Posterior vena cava (tissue), 2 donors: Measurements from ENCODE around the gene FRMD1. TPM values are rescaled to one million over a fixed set of nuclear protein-coding genes. Genes with fewer than 3 reads are reported as not detected.

Experiments
- DNase-seq: peaks from one replicate; pipeline ENCODE4 v3.0.0-alpha.2; 2020; ENCODE audit warnings: low spot score
- intact Hi-C, 2 donors: fragments of 100-400 bp; cut with DNase I; formaldehyde crosslinking; loops; one replicate each; pipeline versions ENCODE4 v1.14.1 to v1.14.2; 2022 to 2023
- total RNA-seq, 2 donors: library from RNA; stranded (reverse); fragmentation: NEBNext Ultra II Directional; extraction: Animal tissue kit (Norgen Biotek cat#: 25700); gene quantifications; one replicate each; pipeline ENCODE4 v1.2.1, GENCODE V29; 2021
- donor health status: DM: yes; HTN: yes; CAD: no.
- donor health status: DM: yes; HTN: yes; CAD: no.

The FRMD1 gene
- total RNA-seq, 2 donors from 2014 or later: 0.14 TPM; not detected in 1

DNA sequence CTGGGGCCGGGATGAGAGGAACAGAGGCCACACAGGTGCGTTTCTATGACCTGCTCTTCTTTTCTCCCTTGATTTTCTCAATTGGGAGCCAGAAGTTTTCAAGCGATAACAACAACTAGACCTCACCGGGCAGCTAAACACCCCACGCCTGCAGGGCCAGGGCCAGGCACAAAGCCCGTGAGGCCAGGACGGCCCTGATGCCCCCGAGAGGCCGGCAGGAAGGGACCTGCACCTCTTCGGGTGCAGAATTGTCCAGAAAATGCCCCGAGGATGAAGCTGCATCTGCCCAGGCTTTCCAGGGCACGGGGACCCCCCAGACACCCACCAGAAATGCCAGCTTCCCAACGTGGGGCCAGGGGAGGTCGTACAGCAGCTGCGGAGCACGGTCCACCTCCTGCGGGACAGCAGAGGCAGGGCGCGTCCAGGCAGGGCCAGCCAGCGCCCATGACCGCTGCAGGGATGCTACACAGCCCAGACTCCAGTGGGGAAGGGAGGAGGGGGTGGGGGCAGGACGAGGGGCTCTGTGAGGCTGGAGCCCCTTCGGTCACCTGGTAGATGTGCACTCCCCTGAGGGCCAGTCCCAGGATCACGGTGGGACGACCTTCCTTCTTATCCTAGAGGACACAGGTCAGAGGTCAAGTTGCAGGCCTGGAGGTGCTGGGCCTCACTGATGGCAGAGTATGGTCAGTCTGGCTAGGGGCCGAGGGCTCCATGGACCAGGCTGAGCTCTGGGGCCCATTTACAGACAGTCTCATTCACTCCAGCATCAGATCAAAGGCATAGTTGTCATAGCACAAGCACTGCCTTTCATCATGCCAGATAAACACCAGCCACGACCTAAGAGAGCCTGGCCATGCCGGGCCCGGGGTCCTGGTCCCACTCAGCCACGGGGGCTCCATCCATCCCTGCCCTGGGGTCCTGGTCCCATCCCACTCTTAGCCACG, 16.4 kb downstream of the FRMD1 start:
- DNase-seq: no peak
- intact Hi-C loops: no loop called here

DNA sequence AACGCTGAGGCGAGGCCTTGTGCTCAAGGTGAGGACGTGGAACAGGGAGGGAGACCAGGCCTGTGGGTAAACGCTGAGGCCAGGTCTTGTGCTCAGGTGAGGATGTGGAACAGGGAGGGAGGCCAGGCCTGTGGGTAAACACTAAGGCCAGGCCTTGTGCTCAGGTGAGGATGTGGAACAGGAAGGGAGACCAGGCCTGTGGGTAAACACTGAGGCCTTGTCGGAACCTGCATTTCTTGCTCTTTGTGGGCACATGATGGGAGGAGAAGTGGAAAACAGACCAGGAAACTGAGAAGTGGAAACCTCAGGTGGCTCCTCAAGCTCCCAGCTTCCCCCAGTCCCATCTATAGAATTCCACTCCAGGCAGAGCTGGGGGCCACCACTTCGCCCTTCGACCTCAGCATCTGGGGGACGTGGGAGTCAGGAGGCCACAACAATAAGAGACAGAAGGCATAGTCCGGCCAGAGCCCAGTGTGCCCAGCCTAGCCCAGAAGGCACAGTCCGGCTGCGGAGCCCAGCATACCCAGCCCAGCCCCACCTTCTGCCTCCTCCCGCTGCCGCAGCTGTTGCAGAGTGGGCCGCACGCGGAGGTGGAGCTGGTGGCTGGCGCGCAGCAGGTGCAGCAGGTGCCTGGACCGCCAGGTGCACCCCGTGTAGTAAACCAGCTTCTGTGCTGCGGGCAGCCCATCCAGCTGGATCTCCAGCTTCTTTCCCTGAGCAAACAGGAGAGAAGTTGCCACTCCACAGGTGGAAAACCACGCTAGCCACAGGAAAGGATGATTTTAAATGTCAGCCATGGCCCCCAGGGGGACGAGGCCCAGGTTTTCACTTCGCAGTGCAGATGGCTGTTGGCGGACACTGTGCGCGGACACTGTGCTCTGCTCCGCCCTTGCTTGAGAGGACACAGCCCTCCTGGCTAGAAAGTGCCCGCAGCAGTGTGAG, 17.5 kb downstream of the FRMD1 start:
- intact Hi-C loops: no loop called here
- no peak for DNase-seq

DNA sequence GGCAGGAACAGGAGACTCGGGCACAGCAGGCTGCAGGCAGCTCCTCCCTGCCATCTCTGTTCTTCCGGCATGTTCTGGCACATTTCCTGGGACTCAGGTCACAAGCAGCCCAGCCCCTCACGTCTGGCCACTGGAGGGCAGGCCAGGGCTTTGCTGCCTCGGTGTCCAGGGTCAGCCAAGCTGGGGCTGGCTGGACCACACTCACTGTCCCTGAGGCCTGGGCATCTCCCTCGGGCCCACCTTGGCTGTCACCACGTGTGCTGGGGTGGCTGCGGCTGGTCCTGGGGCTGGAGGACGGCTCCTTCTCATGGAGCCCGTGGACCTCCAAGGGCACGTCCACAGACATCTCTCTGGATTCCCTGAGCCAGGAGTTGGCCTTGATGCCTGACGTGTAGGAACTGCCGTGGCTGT, 18.5 kb downstream of the FRMD1 start:
- intact Hi-C loops: no loop called here
- DNase-seq: no peak

- no peak for DNase-seq
- intact Hi-C loops: no loop called here
Measured at GRCh38 chr6:168058691-168059551, 20.1 kb downstream of the FRMD1 start.

DNA sequence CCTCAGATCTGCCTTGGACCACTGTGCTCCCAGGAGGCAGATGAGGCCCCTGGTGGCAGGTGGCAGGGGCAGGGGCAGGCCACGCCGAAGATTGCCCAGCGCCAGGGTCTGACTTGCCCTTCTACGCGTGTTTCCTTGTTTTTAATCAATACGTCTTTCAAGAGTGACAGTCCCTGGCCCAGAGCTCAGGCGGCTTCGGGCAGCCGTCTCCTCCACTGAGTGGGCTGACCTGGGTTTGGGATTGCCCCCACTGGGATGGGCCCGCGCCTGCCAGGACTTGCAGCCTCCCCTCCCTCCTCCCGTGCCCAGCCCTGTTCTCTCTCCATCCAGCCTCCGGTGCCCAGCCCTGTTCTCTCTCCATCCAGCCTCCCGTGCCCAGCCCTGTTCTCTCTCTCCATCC, 21.2 kb downstream of the FRMD1 start:
- intact Hi-C loops: no loop called here
- no peak for DNase-seq

DNA sequence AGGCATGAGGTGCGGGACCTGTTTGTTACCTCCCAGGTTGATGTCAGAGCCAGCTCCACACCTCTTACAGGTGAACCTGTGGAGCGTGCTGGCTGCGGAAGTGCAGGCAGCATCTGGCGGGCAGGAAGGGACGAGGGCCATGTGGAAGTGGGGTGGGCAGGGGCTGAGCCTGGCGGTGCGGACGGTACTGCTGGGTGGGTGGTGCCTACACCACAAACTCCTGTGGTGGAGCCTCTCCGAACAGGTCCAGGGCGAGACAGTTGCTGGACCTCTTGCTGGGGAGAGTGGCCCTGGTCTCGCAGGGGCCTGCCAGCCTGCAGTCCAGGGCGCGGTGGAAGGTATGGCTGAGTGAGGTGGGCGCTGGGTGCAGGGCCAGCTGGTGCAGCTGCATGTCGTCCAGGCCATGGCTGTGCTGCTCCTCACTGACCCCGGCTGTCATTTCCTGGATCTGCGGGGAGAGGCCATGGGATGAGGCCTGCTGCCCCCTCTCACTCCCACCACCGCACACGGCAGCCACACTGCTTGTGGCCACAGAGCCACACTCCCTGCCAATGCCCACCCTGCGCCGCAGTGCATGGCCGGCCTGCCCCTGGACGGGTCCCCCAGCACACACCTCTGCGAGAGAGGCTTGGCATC, 22.0 kb downstream of the FRMD1 start:
- no peak for DNase-seq
- intact Hi-C loops: no loop called here

- intact Hi-C loops: no loop called here
- DNase-seq: no peak
Measured at GRCh38 chr6:168055696-168056489, 23.1 kb downstream of the FRMD1 start.

- intact Hi-C loops: no loop called here
- no peak for DNase-seq
Measured at GRCh38 chr6:168054765-168055560, 24.0 kb downstream of the FRMD1 start.

GRCh38 chr6:168053957-168054471, 25.0 kb downstream of the FRMD1 start:
- intact Hi-C loops: no loop called here
- no peak for DNase-seq

- intact Hi-C loops: no loop called here
- DNase-seq: no peak
Measured at GRCh38 chr6:168053086-168053956, 25.7 kb downstream of the FRMD1 start.

GRCh38 chr6:168052291-168052891, 26.6 kb downstream of the FRMD1 start:
- no peak for DNase-seq
- intact Hi-C loops: no loop called here

DNA sequence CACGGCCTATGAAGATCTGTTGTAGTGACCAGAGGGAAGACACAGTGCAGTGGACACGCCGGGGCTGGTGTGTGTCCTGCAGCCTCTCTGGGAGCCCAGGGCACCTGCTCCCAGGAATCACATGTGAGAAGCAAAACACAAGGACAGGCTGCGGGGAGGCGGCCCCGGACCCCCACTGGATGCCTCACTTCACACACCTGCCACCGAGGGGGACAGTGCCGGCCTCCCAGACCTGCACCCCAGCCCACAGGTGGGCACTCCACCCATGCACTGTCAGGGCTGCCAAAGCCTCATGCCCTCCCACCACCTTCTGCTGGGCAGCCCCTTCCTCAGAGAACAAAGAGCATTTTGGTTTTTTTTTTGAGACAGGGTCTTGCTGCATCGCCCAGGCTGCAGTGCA, 27.4 kb downstream of the FRMD1 start:
- intact Hi-C loops: no loop called here
- DNase-seq: no peak

GRCh38 chr6:168050881-168051586, 28.0 kb downstream of the FRMD1 start:
- no peak for DNase-seq
- intact Hi-C loops: no loop called here

- intact Hi-C loops: no loop called here
Measured at GRCh38 chr6:168050225-168050880, 28.7 kb downstream of the FRMD1 start.

More at GRCh38 chr6:168050225-168050880, 28.7 kb downstream of the FRMD1 start:
- no peak for DNase-seq
